Stimulated activated naive CD8-positive, alpha-beta T cell treated with anti-CD3 and anti-CD28 coated beads, Interleukin-15, Interleukin-2, amounts not matched to agents 100 U/mL and 50 U/mL, for 24 hours (primary cell): ENCODE results near the gene CAV3.
A peak's percentile ranks its signal among the peaks of the same experiment; 100 is the strongest.

Experiments
- ATAC-seq: fragments of 150-1000 bp; cut with Tn5 transposase; one replicate; pipeline ENCODE4 v1.10.0; 2021
- DNase-seq: peaks from one replicate; pipeline ENCODE4 v3.0.0; 2021

Gene CAV3

GRCh38 chr3:8762607-8763377 lies 29.2 kb downstream of the CAV3 start:
- ATAC-seq (no peak), DNase-seq (no peak)

- no peak for ATAC-seq
Observed at GRCh38 chr3:8764528-8764927, 30.9 kb downstream of the CAV3 start.

GRCh38 chr3:8765528-8765927 lies 31.9 kb downstream of the CAV3 start:
- no peak for DNase-seq
- ATAC-seq = no peak

More at GRCh38 chr3:8764528-8764927, 30.9 kb downstream of the CAV3 start:
- DNase-seq = no peak

GRCh38 chr3:8766148-8766547 lies 32.5 kb downstream of the CAV3 start:
- DNase-seq = no peak
- no peak for ATAC-seq

GRCh38 chr3:8767256-8767666 lies 33.7 kb downstream of the CAV3 start:
- DNase-seq = no peak
- no peak for ATAC-seq

GRCh38 chr3:8767667-8768363 lies 34.2 kb downstream of the CAV3 start:
- DNase-seq = peak; percentile 23

GRCh38 chr3:8768364-8769087 lies 34.9 kb downstream of the CAV3 start:
- ATAC-seq (no peak), DNase-seq (peak; percentile 7)

More at GRCh38 chr3:8767667-8768363, 34.2 kb downstream of the CAV3 start:
- no peak for ATAC-seq

GRCh38 chr3:8769088-8769822 lies 35.7 kb downstream of the CAV3 start, which contains the start of gene OXTR:
Gene OXTR (minus strand): TSS chr3:8769613. CDS start chr3:8768187, 1,426 bp downstream.
- DNase-seq = peak; percentile 76
- peak; percentile 85 for ATAC-seq

GRCh38 chr3:8773941-8774542 lies 40.4 kb downstream of the CAV3 start:
- no peak for ATAC-seq
- no peak for DNase-seq

GRCh38 chr3:8775181-8775580 lies 41.6 kb downstream of the CAV3 start:
- no peak for DNase-seq
- no peak for ATAC-seq

- DNase-seq (no peak), ATAC-seq (no peak)
Observed at GRCh38 chr3:8775602-8776001, 42.0 kb downstream of the CAV3 start.

GRCh38 chr3:8776406-8776805 lies 42.8 kb downstream of the CAV3 start:
- DNase-seq (no peak), ATAC-seq (no peak)

- DNase-seq (no peak), ATAC-seq (no peak)
Observed at GRCh38 chr3:8777201-8777977, 43.8 kb downstream of the CAV3 start.

GRCh38 chr3:8777978-8778267 lies 44.3 kb downstream of the CAV3 start:
- DNase-seq = no peak
- ATAC-seq = no peak

GRCh38 chr3:8778475-8778874 lies 44.9 kb downstream of the CAV3 start:
- ATAC-seq (no peak), DNase-seq (no peak)

- DNase-seq = no peak
- ATAC-seq = no peak
Observed at GRCh38 chr3:8780279-8780678, 46.7 kb downstream of the CAV3 start.

GRCh38 chr3:8784676-8785435 lies 51.3 kb downstream of the CAV3 start:
- DNase-seq = no peak
- no peak for ATAC-seq

- DNase-seq = no peak
- ATAC-seq = no peak
Observed at GRCh38 chr3:8790529-8790928, 56.9 kb downstream of the CAV3 start.

- DNase-seq (no peak), ATAC-seq (no peak)
Observed at GRCh38 chr3:8793242-8793641, 59.6 kb downstream of the CAV3 start.

GRCh38 chr3:8794247-8794646 lies 60.6 kb downstream of the CAV3 start:
- DNase-seq = no peak
- ATAC-seq = no peak
